WERI-Rb-1 (cell line): ENCODE results near the gene KIAA0319L.

Experiments
- DNase-seq: peaks from one replicate; pipeline ENCODE4 v3.0.0-alpha.2; 2020
- H3K27ac ChIP-seq: fragments of 250-450 bp; sonication (Bioruptor Pico); 2 replicates; pipeline ENCODE4 v1.5.1; 2020; ENCODE audit warnings: mild to moderate bottlenecking, moderate library complexity
- H3K27me3 ChIP-seq: fragments of 250-450 bp; sonication (Bioruptor Pico); 2 replicates; pipeline ENCODE4 v1.5.1; 2021; ENCODE audit warnings: mild to moderate bottlenecking, low read depth, moderate library complexity; ENCODE audit not compliant: insufficient read depth, severe bottlenecking
- H3K36me3 ChIP-seq: fragments of 250-450 bp; sonication (Bioruptor Pico); 2 replicates; pipeline ENCODE4 v1.5.1; 2020; ENCODE audit warnings: mild to moderate bottlenecking, moderate library complexity
- H3K4me3 ChIP-seq: 2 replicates; pipeline ENCODE4 v1.5.1; 2011; ENCODE audit warnings: low read depth, mild to moderate bottlenecking, control low read depth, low read length
- H3K9me3 ChIP-seq: fragments of 250-450 bp; sonication (Bioruptor Pico); 2 replicates; pipeline ENCODE4 v1.5.1; 2021; ENCODE audit warnings: mild to moderate bottlenecking, moderate library complexity; ENCODE audit not compliant: severe bottlenecking
- CTCF ChIP-seq: IDR thresholded peaks from 2 replicates; pipeline ENCODE4 v1.5.1; 2011; ENCODE audit warnings: low read depth, mild to moderate bottlenecking, control low read depth, inconsistent platforms, low read length

The KIAA0319L gene

GRCh38 chr1:35592991-35593769 is 36.0 kb upstream of the KIAA0319L start:
- no peak for TF ChIP-seq CTCF
- H3K36me3 ChIP-seq: no peaks in the 10 kb centered on the region
- no peaks in the 10 kb centered on the region for H3K9me3 ChIP-seq
- no peak for DNase-seq
- H3K27me3 ChIP-seq: no peaks in the 10 kb centered on the region
- H3K4me3 ChIP-seq: no peak overlapping the region
- no peak overlapping the region for H3K27ac ChIP-seq

GRCh38 chr1:35591211-35591610 is 34.0 kb upstream of the KIAA0319L start:
- Histone ChIP-seq H3K27ac (no peak overlapping the region), H3K27me3 (no peaks in the 10 kb centered on the region), H3K4me3 (no peak overlapping the region), H3K36me3 (no peaks in the 10 kb centered on the region), H3K9me3 (no peaks in the 10 kb centered on the region)
- no peak for DNase-seq
- no peak for TF ChIP-seq CTCF

- Histone ChIP-seq H3K27me3 (no peaks in the 10 kb centered on the region), H3K36me3 (no peaks in the 10 kb centered on the region), H3K27ac (no peak overlapping the region), H3K9me3 (no peaks in the 10 kb centered on the region), H3K4me3 (no peak overlapping the region)
- no peak for DNase-seq
- no peak for TF ChIP-seq CTCF
Observed at GRCh38 chr1:35590476-35591040, 33.4 kb upstream of the KIAA0319L start.

- DNase-seq: no peak
- Histone ChIP-seq H3K27me3 (no peaks in the 10 kb centered on the region), H3K9me3 (no peaks in the 10 kb centered on the region), H3K36me3 (no peaks in the 10 kb centered on the region), H3K4me3 (no peak overlapping the region), H3K27ac (no peak overlapping the region)
- TF ChIP-seq CTCF: no peak
Observed at GRCh38 chr1:35589516-35590427, 32.6 kb upstream of the KIAA0319L start.

GRCh38 chr1:35588197-35588910 is 31.2 kb upstream of the KIAA0319L start:
- Histone ChIP-seq H3K36me3 (no peaks in the 10 kb centered on the region), H3K27ac (no peak overlapping the region), H3K9me3 (no peaks in the 10 kb centered on the region), H3K27me3 (no peaks in the 10 kb centered on the region), H3K4me3 (no peak overlapping the region)
- TF ChIP-seq CTCF: no peak
- no peak for DNase-seq
